MG63 (cell line): ENCODE measurements around the gene IL12A. TPM values are rescaled to one million over a fixed set of nuclear protein-coding genes. Genes with fewer than 3 reads are reported as not detected.

ENCODE experiments used
- DNase-seq: peaks from one replicate; pipeline ENCODE4 v3.0.0-alpha.2; 2020
- H3K27me3 ChIP-seq: fragments of 250-450 bp; sonication (Bioruptor Pico); 2 replicates; pipeline ENCODE4 v1.5.1; 2020; ENCODE audit warnings: mild to moderate bottlenecking, moderate library complexity
- H3K36me3 ChIP-seq: fragments of 250-450 bp; sonication (Bioruptor Pico); 2 replicates; pipeline ENCODE4 v1.5.1; 2020; ENCODE audit warnings: mild to moderate bottlenecking, moderate library complexity
- H3K4me3 ChIP-seq: fragments of 250-450 bp; sonication (Bioruptor Pico); 2 replicates; pipeline ENCODE4 v1.5.1; 2020; ENCODE audit warnings: mild to moderate bottlenecking, moderate library complexity
- H3K9me3 ChIP-seq: fragments of 250-450 bp; sonication (Bioruptor Pico); 2 replicates; pipeline ENCODE4 v1.5.1; 2020; ENCODE audit warnings: mild to moderate bottlenecking, moderate library complexity
- total RNA-seq: library from RNA; depleted of rRNA; stranded (reverse); fragments of >200 nt; shearing (Covaris generic); gene quantifications from 2 replicates; pipeline ENCODE4 v1.2.3, GENCODE V29; 2014; ENCODE audit warnings: low replicate concordance

IL12A gene
- total RNA-seq, 1 experiment from 2014 or later: 3.2 TPM

GRCh38 chr3:159978918-159979703, 9.5 kb upstream of the IL12A start:
- Histone ChIP-seq H3K36me3 (no peaks in the 10 kb centered on the region), H3K4me3 (no peak overlapping the region), H3K27me3 (no peaks in the 10 kb centered on the region), H3K9me3 (peaks cover 23% of the 10 kb centered on the region)
- no peak for DNase-seq

- Histone ChIP-seq H3K4me3 (no peak overlapping the region), H3K36me3 (no peaks in the 10 kb centered on the region), H3K27me3 (no peaks in the 10 kb centered on the region), H3K9me3 (peaks cover 29% of the 10 kb centered on the region)
- no peak for DNase-seq
Measured at GRCh38 chr3:159982442-159982974, 6.1 kb upstream of the IL12A start.

- H3K27me3 ChIP-seq: no peaks in the 10 kb centered on the region
- H3K9me3 ChIP-seq: peaks cover 7% of the 10 kb centered on the region
- peaks cover 17% of the 10 kb centered on the region for H3K36me3 ChIP-seq
- no peak overlapping the region for H3K4me3 ChIP-seq
- DNase-seq: peak; percentile 55
Measured at GRCh38 chr3:159987291-159987711, 1.3 kb upstream of the IL12A start.

GRCh38 chr3:159989973-159990846, 1.6 kb downstream of the IL12A start:
- peaks cover 42% of the 10 kb centered on the region for H3K36me3 ChIP-seq
- peak; percentile 21 for DNase-seq
- peaks cover 7% of the 10 kb centered on the region for H3K9me3 ChIP-seq
- peak overlapping the region; percentile 86 for H3K4me3 ChIP-seq
- H3K27me3 ChIP-seq: no peaks in the 10 kb centered on the region

- H3K27me3 ChIP-seq: no peaks in the 10 kb centered on the region
- peaks cover 52% of the 10 kb centered on the region for H3K36me3 ChIP-seq
- H3K9me3 ChIP-seq: peaks cover 3% of the 10 kb centered on the region
- no peak for DNase-seq
- H3K4me3 ChIP-seq: no peak overlapping the region
Measured at GRCh38 chr3:159991591-159991990, 3.0 kb downstream of the IL12A start.

GRCh38 chr3:159992589-159992988, 4.0 kb downstream of the IL12A start:
- H3K4me3 ChIP-seq: no peak overlapping the region
- H3K9me3 ChIP-seq: no peaks in the 10 kb centered on the region; the same call in 1 of the 2 replicates
- no peaks in the 10 kb centered on the region for H3K27me3 ChIP-seq
- no peak for DNase-seq
- peaks cover 58% of the 10 kb centered on the region for H3K36me3 ChIP-seq

- no peak for DNase-seq
- Histone ChIP-seq H3K4me3 (no peak overlapping the region), H3K27me3 (no peaks in the 10 kb centered on the region), H3K36me3 (peaks cover 58% of the 10 kb centered on the region), H3K9me3 (no peaks in the 10 kb centered on the region; the same call in 1 of the 2 replicates)
Measured at GRCh38 chr3:159994182-159994581, 5.5 kb downstream of the IL12A start.

- Histone ChIP-seq H3K27me3 (no peaks in the 10 kb centered on the region), H3K4me3 (no peak overlapping the region), H3K9me3 (no peaks in the 10 kb centered on the region; the same call in 1 of the 2 replicates), H3K36me3 (peaks cover 58% of the 10 kb centered on the region)
- DNase-seq: no peak
Measured at GRCh38 chr3:159995091-159995490, 6.5 kb downstream of the IL12A start.

GRCh38 chr3:159996018-159996417, 7.4 kb downstream of the IL12A start:
- H3K27me3 ChIP-seq: no peaks in the 10 kb centered on the region
- DNase-seq: no peak
- peaks cover 54% of the 10 kb centered on the region for H3K36me3 ChIP-seq
- H3K9me3 ChIP-seq: no peaks in the 10 kb centered on the region; the same call in 1 of the 2 replicates
- no peak overlapping the region for H3K4me3 ChIP-seq

- peaks cover 45% of the 10 kb centered on the region for H3K36me3 ChIP-seq
- H3K4me3 ChIP-seq: no peak overlapping the region
- no peak for DNase-seq
- H3K27me3 ChIP-seq: no peaks in the 10 kb centered on the region
- no peaks in the 10 kb centered on the region for H3K9me3 ChIP-seq
Measured at GRCh38 chr3:159996959-159997358, 8.3 kb downstream of the IL12A start.

- Histone ChIP-seq H3K27me3 (no peaks in the 10 kb centered on the region), H3K36me3 (peaks cover 9% of the 10 kb centered on the region), H3K9me3 (no peaks in the 10 kb centered on the region), H3K4me3 (no peak overlapping the region)
- no peak for DNase-seq
Measured at GRCh38 chr3:160001148-160001760, 12.6 kb downstream of the IL12A start.

- no peak for DNase-seq
- no peaks in the 10 kb centered on the region for H3K9me3 ChIP-seq
- H3K36me3 ChIP-seq: peaks cover 1% of the 10 kb centered on the region
- no peaks in the 10 kb centered on the region for H3K27me3 ChIP-seq
- no peak overlapping the region for H3K4me3 ChIP-seq
Measured at GRCh38 chr3:160001850-160002623, 13.4 kb downstream of the IL12A start.

- peak; percentile 78 for DNase-seq
- H3K9me3 ChIP-seq: no peaks in the 10 kb centered on the region
Measured at GRCh38 chr3:160003520-160004128, 15.0 kb downstream of the IL12A start.

GRCh38 chr3:160005004-160005403, 16.4 kb downstream of the IL12A start:
- no peaks in the 10 kb centered on the region for H3K27me3 ChIP-seq
- no peak for DNase-seq
- H3K36me3 ChIP-seq: no peaks in the 10 kb centered on the region
- H3K9me3 ChIP-seq: no peaks in the 10 kb centered on the region
- no peak overlapping the region for H3K4me3 ChIP-seq

More at GRCh38 chr3:160003520-160004128, 15.0 kb downstream of the IL12A start:
- no peaks in the 10 kb centered on the region for H3K27me3 ChIP-seq
- no peak overlapping the region for H3K4me3 ChIP-seq
- H3K36me3 ChIP-seq: no peaks in the 10 kb centered on the region

- Histone ChIP-seq H3K27me3 (no peaks in the 10 kb centered on the region), H3K9me3 (no peaks in the 10 kb centered on the region), H3K4me3 (no peak overlapping the region), H3K36me3 (no peaks in the 10 kb centered on the region)
- DNase-seq: peak; percentile 53
Measured at GRCh38 chr3:160006282-160007163, 17.9 kb downstream of the IL12A start.
